ENCODE results near the gene CRYBB1.
"Not testable (repeated sequence)": the region's sequence is repeated elsewhere in the genome, so short reads cannot be mapped to it uniquely, and the experiment has no call there.

Gene CRYBB1

DNA sequence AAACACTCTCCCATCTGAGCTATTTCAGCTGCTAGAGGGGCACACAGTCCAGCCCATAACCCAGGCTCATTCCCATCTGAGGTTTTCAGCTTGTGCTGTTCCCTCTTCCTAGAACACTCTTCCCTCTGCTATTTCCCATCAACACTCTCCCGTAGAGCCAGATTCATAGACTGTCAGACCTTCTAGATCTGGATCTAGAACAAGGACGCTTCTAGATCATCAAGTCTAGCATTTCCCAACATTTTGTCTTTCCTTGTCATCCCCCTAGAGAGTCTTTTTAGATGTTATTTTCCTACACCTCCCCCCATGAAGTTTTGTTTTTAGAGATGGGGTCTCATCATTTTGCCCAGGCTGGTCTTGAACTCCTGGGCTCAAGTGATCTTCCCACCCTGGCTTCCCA is 17.3 kb upstream of the CRYBB1 start:
- no peak for DNase-seq

DNA sequence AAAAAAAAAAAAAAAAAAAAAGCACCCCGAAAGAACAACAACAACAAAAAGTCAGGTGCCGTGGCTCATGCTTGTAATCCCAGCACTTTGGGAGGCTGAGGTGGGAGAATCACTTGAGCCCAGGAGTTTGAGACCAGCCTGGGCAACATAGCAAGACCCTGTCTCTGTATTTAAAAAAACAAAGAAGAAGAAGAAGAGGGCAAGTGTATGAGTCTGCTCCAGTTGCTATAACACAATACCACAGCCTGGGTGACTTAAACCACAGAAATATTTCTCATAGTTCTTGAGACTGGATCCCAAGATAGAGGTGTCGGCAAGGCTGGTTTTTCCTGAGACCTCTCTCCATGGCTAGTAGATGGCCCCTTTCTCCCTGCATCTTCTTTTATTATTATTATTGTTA is 16.4 kb upstream of the CRYBB1 start:
- no peak for DNase-seq

DNA sequence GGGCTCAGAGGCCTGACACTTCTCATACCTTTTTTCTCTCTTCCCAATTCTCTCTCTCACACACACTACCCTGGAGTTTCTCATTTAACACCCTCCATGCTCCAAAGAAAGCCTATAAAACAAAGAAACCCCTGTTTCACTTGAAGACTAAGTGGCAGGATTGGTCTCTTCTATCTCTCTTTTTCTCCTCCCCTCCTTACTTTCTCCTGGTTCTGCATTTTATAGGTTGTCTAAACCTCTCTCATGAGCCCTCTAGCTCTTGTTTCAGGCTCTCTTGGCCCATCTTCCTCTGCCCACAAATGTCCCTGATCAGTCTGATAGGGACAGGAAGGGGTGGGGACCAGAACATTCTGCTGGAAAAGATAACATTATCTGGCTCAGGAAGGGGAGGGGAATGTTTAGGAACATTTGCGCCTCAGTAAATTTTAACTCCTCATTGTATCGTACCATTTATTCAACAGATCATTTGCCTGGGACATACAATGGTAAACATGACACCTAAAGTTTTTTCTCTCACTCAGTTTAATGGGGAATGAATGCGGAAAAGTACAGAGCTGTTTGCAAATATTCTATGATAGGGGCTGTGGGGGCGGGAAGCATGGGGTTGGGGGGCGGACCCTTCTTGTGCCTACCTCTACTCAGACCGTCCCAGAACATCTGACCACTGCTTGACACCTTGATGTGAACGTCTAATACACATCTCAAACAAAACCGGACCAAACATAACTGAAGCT is 14.8 kb upstream of the CRYBB1 start:
- no peak for DNase-seq

DNA sequence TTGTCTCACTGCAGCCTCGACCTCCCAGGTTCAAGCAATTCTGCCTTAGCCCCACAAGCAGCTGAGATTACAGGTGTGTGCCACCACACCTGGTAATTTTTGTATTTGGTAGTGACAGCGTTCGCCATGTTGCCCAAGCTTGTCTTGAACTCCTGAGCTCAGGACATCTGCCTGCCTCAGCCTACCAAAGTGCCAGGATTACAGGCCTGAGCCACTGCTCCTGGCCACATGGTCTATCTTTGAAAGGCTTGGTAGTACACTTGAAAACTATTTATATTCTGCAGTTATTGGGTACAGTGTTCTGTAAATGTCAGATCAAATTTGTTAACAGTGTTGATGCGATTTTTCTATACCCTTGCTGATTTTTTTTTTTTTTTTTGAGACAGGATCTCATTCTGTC is 13.5 kb upstream of the CRYBB1 start:
- DNase-seq, result no peak

DNA sequence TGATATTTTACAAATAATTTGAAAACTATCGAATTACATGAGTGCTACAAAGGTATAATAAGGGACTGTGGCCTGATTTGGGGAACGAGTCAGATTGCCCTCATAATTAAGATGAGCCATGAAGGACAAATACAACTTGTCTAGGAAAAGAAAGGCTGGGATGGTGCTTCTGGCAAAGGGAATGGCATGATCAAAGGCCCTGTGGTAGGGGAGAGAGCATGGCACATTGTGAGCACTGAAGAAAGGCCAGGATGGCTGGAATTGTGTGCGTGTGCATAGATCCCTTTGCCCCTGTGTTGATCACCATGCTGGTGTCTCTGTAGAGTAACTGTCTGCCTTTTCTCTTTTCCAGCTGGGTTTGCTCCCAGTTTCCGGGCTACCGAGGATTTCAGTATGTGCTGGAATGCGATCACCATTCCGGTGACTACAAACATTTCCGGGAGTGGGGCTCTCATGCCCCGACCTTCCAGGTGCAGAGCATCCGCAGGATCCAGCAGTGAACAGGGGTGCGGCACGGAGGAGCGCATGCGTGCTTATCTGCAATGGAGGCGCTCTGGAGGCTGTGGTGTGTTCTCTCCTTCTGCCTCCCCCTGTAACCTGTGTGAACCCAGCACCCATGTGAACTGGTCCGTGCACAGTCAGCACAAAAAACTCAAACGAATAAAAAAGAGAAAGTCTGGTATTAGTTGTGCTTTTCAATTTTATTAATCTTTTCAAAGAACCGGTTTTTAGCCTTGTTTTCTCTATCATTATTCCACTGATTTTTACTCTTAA is 12.3 kb upstream of the CRYBB1 start:
- no peak for DNase-seq

DNA sequence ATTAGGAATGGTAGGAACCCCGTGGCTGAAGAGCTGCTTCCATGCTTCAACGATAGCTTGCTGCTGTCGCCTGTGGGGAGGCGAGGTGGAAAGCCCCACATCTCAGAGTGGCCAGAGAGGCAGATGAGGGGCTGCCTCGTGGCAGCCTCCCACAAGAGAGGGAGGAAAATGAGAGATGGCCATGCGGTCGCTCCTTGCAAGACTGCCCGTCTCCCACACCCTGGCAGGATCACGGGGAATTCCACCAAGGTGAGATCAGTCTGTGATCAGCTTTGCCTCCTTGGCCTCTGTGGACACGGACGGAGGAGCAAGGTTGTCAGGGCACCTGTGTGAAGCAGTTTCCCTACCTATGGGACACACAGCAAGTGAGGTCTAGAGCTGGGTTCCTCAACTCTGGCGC is 7.0 kb upstream of the CRYBB1 start:
- no peak for DNase-seq

DNA sequence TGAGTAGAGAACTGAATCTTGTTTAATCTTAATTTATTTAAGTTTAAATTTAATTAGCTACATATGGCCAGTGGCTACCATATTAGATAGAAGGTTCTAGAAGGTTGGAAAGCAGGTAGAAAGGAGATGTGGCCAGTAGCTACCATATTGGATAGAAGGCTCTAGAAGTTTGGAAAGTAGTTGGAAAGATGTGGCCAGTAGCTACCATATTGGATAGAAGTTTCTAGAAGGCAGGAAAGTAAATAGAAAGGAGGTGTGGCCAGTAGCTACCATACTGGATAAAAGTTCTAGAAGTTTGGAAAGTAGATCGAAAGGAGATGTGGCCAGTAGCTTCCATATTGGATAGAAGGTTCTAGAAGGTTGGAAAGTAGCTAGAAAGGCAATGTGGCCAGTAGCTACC is 6.2 kb upstream of the CRYBB1 start:
- no peak for DNase-seq

DNA sequence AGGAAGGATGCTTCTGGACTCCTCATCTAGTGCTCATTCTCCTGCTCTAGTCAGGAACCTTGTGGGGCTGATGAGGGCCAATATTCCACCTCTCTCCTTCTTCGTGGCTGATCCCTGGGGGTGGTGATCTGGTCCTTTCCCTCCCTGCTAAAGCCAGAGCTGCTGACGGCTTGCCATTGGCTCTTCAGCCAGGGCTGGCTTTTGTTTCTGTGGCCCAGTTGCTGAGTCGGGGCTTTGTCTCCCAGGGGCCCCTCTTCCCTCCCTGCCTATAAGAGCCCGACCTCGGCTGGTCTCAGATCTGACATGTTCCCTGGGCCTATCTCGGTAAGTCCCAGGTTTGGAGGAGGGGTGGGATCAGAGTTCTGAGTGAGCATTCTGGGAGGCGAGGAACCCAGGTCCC is 3.8 kb upstream of the CRYBB1 start, which contains the start of gene CRYBA4:
CRYBA4 (plus strand) TSS at position 301 of the 400 bp plus-strand sequence. CDS start 634 bp downstream, outside the sequence.
- no peak for DNase-seq

DNA sequence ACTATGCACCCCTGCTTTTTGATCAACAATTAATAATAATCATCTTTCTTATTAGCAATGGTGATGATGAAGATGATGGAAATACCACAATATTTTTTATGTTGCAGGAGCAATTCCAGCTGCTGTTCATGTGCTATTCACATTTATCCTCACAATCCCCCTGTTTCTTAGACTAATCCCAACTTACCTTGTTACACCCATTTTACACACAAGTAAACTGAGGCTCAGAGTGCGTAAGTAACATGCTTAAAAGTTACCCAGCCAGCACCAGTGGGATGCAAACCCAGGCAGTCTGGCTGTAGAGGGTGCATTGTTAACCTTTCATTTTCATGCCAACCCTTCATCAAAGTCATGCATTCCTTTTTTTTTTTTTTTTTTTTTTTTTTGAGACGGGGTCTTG is 2.4 kb upstream of the CRYBB1 start:
- DNase-seq, result no peak

DNA sequence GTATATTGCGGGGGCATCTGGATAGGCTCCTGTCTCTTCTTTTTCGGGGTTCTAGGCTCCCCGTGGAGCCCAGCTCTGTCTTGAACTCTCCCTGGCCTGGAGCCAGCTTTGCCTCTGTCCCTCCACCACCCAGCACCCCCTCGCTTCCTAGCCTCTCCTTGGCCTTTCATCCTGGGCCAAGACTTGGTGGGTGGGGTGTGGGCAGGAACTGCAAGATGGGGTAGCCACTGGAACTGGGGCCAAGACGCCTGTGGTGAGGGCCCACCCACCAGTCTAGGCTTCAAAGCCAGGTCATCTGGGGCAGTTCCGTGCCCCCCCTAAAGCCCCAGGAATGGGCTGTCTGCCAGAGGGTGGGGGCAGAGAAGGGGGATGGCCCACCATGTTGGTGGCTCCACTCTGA is 1.7 kb upstream of the CRYBB1 start:
- DNase-seq, result no peak

DNA sequence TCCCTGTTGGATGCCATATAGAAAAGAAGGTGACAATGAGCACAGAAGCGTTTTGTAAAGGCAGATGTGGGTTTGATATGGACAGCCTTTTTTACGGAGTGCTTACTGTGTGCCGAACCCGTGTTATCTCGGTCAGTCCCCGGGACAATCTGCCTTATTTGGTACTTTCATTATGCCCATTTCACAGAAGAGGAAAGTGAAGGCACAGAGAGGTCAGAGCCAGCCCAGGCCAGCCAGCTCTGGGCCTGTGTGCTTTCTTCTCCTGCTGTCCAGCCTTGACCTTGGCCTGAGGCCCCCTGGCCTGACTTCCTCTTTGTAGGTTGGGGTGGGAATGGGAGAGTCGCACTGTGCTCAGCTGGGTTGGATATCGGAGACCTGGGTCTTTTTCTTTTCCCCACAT is 628 bp upstream of the CRYBB1 start:
- DNase-seq, result no peak

DNA sequence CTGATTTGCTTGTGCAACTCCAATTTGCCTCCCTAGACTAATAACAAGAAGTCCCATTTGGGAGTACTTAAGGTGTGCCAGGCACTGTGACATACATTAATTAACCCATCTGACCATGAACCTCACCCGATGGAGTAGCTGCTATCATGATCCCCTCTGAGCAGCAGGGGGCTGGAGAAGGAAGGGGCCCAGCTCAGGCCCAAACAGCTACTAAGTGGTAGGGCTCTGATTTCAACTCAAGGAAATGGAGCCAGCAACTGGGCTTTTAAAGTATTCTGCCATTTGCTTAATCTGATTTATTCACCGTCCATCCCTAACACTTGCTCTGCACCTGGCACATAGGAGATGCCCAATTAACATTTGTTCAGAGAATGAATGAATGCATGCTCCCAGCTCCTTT is 1.2 kb downstream of the CRYBB1 start:
- DNase-seq, result no peak

DNA sequence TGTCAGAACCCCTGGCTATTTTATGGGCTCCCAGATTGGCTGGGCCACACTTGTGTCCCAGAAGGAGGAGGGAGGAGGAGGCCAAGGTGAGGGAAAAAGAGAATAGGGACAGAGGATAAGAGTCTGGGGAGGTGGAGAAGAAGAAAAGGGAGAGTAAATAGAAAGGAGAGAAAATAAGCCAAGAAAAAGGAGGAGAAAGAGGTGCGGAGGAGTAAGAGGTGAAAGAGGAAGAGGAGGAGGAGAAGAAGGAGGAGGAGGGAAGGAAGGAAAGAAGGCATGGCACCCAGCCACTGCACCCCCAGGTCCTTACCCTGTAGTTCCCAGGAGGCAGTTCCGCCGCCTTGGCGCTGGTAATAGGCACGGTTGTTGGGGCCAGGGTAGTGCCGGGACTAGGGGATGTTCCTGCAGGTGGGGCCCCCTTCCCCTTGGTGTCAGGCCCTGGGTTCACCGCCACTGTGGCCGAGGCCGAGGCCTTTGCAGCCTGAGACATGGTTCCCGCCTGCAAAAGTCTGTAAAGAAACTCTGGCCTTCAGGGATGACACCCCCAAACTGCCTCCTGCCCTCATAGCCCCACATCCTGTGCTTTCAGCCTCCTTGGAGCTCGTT is 1.9 kb downstream of the CRYBB1 start:
- DNase-seq, result no peak

DNA sequence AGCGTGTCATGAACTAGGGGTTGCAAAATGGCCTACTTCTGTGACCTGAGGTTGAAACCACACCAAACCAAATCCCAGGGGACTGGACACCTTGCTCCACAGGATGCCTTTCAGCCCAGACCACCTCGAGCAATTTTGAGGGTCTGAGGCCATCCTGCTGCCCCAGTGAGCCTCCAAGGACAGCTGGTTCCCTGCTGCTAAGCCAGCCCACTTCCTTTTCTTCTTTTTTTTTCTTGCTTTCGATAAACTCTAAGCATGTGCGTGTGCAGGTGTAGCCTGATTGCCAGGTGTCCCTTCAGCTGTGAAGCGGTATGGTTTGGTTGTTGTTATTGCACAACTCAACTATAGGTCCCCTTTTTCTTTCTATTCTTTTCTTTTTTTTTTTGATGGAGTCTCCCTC is 2.7 kb downstream of the CRYBB1 start:
- DNase-seq, result no peak

DNA sequence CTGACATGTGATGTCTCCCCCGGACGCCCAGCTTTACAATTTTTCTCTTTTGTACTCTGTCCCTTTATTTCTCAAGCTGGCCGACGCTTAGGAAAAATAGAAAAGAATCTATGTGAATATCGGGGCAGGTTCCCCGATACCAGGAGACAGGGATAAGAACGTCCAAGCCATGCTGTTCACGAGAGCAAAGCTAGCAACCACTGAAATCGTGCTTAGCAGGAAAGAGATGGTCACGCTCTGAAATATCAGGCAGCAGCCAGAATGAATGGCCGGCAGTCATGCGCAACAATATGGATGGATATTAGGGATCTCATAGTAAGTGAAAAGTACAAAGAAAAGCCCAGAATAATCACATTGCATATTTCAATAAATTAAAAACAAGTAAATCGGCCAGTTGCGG is 3.5 kb downstream of the CRYBB1 start:
- DNase-seq, result no peak

DNA sequence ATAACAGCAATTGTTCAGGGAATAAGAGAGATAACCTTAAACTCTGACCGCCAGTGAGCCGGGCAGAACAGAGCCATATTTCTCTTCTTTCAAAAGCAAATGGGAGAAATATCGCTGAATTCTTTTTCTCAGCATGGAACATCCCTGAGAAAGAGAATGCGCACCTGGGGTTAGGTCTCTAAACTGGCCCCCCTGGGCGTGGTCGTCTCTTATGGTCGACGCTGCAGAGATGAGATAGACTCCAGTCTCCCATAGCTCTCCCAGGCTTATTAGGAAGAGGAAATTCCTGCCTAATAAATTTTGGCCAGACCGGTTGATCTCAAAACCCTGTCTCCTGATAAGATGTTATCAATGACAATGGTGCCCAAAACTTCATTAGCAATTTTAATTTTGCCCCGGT is 4.1 kb downstream of the CRYBB1 start:
- not testable (repeated sequence) for DNase-seq

DNA sequence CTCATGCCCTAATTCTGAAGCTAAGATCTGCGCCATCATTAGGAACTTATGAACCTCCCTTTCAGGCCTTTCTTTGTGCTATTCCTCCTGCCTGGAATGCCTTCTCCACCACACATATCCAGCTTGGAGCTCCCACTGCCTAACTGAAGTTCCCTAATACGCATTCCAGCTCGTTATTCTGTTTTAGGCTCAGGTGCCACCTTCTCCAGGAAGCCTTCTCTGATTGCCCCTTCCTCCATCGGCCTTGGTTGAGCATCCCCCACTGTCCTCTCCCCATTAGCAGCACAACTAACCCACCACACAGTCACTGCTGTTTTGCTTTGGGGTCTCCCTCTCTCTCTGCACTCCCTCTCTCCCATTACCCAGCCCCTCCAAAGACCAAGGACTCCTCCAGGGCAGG is 5.2 kb downstream of the CRYBB1 start:
- DNase-seq, result no peak

DNA sequence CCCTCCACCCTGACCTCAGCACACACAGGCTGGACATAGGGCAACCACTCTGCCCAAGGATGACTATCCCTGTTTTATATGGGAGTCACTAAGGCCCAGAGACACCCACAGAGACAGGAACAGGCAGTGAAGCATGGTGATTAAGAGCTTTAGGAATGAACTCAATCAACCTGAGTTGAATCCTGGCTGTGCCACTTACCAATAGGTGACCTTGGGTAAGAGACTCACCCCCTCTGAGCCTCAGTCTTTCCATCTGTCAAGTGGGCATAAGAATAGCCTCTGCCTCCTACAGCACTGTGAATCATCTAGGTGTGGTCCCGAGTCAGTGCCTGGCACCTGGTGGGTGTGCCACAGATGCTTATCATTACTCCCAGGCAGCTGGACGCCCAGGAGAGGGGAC is 6.8 kb downstream of the CRYBB1 start:
- DNase-seq, result no peak

DNA sequence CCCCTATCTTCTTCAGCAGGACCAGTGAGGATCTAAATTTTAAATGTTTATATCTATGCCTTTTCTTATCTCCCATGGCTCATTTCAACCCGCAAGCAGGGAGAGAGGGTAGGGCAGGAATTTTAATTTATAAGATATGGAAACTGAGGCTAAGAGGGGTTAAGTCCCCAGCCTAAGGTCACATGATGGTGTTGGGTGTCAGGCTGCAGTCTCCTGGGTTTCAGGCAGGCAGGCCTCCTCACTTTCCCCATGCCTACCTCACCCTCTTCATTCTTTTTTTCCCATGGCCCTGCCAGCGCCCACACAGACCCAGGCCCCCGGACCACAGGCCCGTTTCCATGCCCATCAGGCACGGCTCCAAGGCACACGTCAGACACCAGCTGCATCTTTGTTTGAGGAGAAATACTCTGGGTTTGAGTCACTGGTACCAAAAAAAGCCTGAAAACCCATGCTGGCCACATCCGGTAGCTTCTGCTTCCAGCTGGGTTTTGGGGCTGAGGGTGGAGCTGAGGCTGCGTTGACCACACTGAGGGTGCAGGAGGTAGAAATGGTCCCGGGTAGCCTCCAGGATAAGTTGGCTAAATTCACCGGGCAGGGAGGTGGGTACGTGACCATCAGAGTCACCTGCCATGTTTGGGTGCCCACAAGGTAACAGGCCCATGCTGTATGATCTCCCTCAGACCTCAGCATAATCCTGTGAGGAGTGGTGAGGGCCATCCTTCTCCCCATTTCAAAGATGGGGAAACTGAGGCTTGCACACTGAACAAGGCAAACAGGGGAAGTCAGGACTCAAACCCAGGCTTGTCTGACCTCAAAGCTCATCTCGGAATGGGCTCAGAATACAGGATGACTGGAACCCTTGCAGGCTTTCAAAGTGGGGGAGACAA is 7.5 kb downstream of the CRYBB1 start:
- DNase-seq, result no peak

DNA sequence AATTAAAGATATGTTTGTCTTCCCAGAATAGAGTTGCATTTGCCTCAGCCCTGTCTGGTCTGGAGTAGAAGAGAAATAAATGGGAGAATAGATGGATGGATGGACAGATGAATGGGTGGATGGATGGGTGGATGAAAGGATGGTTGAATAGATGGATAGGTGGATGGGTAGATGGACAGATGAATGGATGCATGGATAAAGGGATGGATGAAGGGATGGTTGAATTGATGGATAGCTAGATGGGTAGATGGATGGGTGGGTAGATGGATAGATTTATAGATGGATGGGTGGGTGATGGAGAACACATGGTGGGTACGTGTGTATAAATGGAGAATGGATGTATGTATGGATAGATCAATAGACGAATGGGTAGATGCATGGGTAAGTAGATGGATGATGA is 8.5 kb downstream of the CRYBB1 start:
- DNase-seq, result no peak

DNA sequence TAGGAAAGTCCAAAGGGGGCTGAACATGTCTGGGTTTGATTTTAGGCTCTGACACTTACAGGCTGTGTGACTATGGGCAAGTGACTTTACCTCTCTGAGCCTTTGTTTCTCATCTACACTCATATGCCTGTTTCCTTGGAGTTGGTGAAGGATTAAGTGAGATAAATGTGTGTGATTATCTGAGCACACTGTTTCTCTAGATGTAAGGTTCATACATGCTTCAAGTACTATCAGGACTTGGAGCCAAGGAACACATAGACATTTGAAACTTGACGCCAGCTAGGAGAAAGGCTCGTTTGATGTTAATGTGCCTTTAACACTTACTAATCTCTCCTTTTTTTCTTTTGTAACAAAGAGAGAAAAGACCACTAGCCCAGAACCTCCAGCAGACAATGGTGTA is 9.7 kb downstream of the CRYBB1 start:
- no peak for DNase-seq

DNA sequence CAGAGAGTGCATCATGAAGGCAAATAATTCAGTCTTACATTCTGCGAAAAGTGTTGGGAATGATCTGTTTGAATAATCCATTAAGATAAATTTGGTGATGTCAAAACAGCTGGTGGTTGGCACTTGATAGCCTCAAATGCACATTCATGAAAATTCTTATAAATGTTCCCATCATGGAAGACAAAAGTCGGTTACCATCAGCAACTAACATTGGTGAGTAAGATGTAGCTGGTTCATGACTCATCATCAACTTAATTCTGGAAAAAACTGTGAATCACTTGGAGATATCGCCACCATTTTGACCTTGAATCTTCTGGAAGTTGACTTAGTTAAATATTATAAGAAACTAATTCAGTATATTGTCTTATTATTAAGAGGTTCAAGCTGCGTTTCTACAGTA is 11.2 kb downstream of the CRYBB1 start:
- DNase-seq, result no peak

DNA sequence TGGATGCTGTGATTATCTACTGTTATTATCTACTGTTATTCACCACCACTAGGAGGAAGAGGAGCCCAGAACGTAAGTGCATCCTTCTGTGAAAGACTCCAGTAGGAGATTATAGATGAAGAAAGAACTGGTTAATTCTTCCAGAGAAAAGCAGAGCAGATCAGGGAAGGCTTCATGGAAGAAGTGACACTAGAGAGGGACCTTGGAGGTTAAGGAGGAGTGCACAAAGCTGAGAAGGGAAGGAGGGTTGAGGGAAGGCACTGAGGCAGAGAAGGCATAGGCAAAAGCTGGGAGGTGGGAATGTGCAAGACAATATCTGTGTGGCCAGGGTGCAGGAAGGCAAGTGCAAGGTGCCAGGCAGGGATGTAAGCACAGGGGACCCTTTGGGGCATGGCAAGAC is 13.5 kb downstream of the CRYBB1 start:
- DNase-seq, result no peak

Measured in stimulated activated CD4-positive, alpha-beta T cell treated with anti-CD3 and anti-CD28 coated beads, Interleukin-12 subunit alpha, Interleukin-12 subunit beta, amount 100 ng/mL, for 4 hours (primary cell).